Heart right ventricle (tissue), 16 donors: Measurements from ENCODE around the gene ZNF99. TPM values are rescaled to one million over a fixed set of nuclear protein-coding genes. Genes with fewer than 3 reads are reported as not detected.
"Not testable (repeated sequence)": the region's sequence is repeated elsewhere in the genome, so short reads cannot be mapped to it uniquely, and the experiment has no call there.

ENCODE experiments used
- ATAC-seq, 8 donors: fragments of 200-7000 bp; cut with Tn5 transposase; one replicate each; pipeline ENCODE4 v1.9.1; 2020; ENCODE audit warnings: mild to moderate bottlenecking in 8 of 8, moderate library complexity in 8 of 8, moderate number of reproducible peaks in 1 of 8
- DNase-seq, 2 donors: peaks; one replicate each; pipeline ENCODE4 v3.0.0-alpha.2; 2020
- H3K27ac ChIP-seq, 10 donors: fragments of 200-600 bp; sonication (generic) in 2 of 10; one replicate each; pipeline versions ENCODE4 v1.5.0 to v1.8.0; 2020 to 2022; ENCODE audit warnings: mild to moderate bottlenecking in 3 of 10
- H3K27me3 ChIP-seq, 7 donors: fragments of 200-600 bp; one replicate each; pipeline ENCODE4 v1.8.0; 2021 to 2022; ENCODE audit warnings: mild to moderate bottlenecking in 2 of 7
- H3K36me3 ChIP-seq, 9 donors: fragments of 200-600 bp; sonication (generic) in 1 of 9; one replicate each; pipeline versions ENCODE4 v1.5.0 to v1.8.0; 2020 to 2022; ENCODE audit warnings: mild to moderate bottlenecking in 2 of 9
- H3K4me1 ChIP-seq, 9 donors: fragments of 200-600 bp; sonication (generic) in 1 of 9; one replicate each; pipeline versions ENCODE4 v1.5.0 to v1.8.0; 2020 to 2022; ENCODE audit warnings: mild to moderate bottlenecking in 4 of 9
- H3K4me3 ChIP-seq, 10 donors: fragments of 200-600 bp; sonication (generic) in 2 of 10; one replicate each; pipeline versions ENCODE4 v1.5.0 to v1.8.0; 2020 to 2022; ENCODE audit warnings: mild to moderate bottlenecking in 7 of 10, moderate library complexity in 2 of 10
- H3K9me3 ChIP-seq, 11 donors: fragments of 200-600 bp in 10 of 11; sonication (generic) in 2 of 11; one replicate each; pipeline versions ENCODE4 v1.5.0 to v1.8.0; 2013 to 2022; ENCODE audit warnings: mild to moderate bottlenecking in 2 of 11, control low read depth in 1 of 11, moderate library complexity in 1 of 11
- WGBS, 2 donors: extraction: QIAGEN DNeasy Blood & Tissue Kit; methylation state at CpG; one replicate each; pipeline ENCODE4 v1.1.7; 2013; ENCODE audit warnings: inconsistent platforms in 1 of 2; 5-methylcytosine and 5-hydroxymethylcytosine counted together
- intact Hi-C, 10 donors: fragments of 100-400 bp; cut with DNase I; formaldehyde crosslinking; loops; one replicate each; pipeline versions ENCODE4 v1.11.1 to v1.14.2; 2022
- polyA plus RNA-seq, 2 donors: library from polyadenylated mRNA; stranded (reverse); fragments of 200-250 nt; gene quantifications; one replicate each; pipeline ENCODE4 v1.2.3, GENCODE V29; 2013
- total RNA-seq, 10 donors: library from RNA; stranded (reverse); fragmentation: NEBNext Ultra II Directional in 3 of 10; extraction: Animal tissue kit (Norgen Biotek cat#: 25700) in 3 of 10; gene quantifications; one replicate each; pipeline versions ENCODE4 v1.2.1 to v1.2.4, GENCODE V29; 2021 to 2023
- TF ChIP-seq, protein P1 (sequence below), 9 donors: fragments of 200-600 bp; sonication (generic) in 2 of 9; IDR thresholded peaks; one replicate each; pipeline versions ENCODE4 v1.5.0 to v1.8.0; 2021 to 2022; ENCODE audit warnings: antibody characterized with exemption in 9 of 9, mild to moderate bottlenecking in 5 of 9, moderate library complexity in 1 of 9
- donor health status: Arrhythmogenic right ventricular cardiomyopathy.
- donor health status: ischemic (EF 13 %, LVEDD 7.1; RV severe dilation, severe dysfunction).
- donor health status: healthy with polysubstance abuse.
- donor health status: DM: no; HTN: yes; CAD: no.
- donor health status: DM: no; HTN: no; CAD: no.
- donor health status: ischemic (EF 25% LVEDD 6.9; RV normal size, moderate dysfunction).
- donor health status: ischemic (EF 25% LVEDD 5.7; RV mildly dilated, moderate dysfunction).
- donor health status: healthy.
- donor health status: DM: yes; HTN: yes; CAD: no.
- donor health status: Ischemic cardiomyopathy.
- donor health status: ischemic (EF 35%, LVEDD 5.7; RV mildly dilated, moderate dysfunction).
- donor health status: nonischemic (EF 11% LVEDD 7.7; RV severe dilation, severe dysfunction).
- donor health status: DM: yes; HTN: yes; CAD: no.
- donor health status: PGD.
- donor health status: ischemic (EF 29% LVEDD 5.4; RV normal size, mild dysfunction).
- donor health status: nonischemic (EF 23%, LVEDD 6.1; RV moderate dilation, normal function).

ZNF99 gene
- total and polyA plus RNA-seq, 12 donors, result 0.04 to 0.29 (median 0.08) TPM; not detected in 1

DNA sequence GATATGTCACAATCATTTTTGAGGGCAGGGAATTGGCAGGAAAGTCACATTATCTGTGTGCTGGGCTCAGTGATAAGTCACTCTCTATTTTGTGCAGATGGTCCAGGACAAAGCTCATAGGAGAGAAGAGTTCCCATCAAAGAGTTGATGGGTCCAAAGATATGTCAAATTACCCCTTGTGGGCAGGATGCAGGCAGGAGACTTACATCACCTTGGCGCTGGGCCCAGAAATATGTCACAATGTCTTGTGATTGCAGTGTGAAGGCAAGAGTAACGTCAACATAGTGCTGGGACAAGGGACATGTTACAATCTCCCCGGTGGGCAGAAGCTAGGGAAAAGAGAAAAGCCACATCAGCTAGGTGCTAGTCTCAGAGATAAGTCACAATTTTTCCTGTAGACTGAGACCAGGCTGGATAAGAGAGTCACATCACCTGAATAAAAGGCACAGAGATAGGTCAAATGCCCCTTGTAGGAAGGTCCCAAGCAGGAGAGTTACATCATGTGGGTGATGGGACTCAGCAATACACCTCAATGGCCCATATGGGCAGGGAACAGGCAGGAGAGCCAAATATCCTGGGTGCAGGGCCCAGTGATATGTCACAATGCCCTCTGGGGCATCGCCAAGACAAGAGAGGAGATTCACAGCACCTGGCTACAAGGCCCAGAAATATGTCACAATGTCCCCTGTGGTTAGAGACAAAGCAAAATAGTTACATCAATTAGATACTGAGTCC, 47.9 kb downstream of the ZNF99 start:
- ATAC-seq (no peak), DNase-seq (no peak)
- intact Hi-C loops, result no loop called here
- no peaks in the 10 kb centered on the region for H3K27me3 ChIP-seq
- 70 to 74% methylated on average over 4 of the region's 4 CpGs for WGBS, 2 donors
- no peaks in the 10 kb centered on the region for H3K36me3 ChIP-seq
- H3K9me3 ChIP-seq, result peaks cover 0 to 96% (median 0%) of the 10 kb centered on the region in 11 donors
- H3K4me3 ChIP-seq, result no peak overlapping the region
- H3K27ac ChIP-seq, result no peak overlapping the region
- TF ChIP-seq, protein P1, sequence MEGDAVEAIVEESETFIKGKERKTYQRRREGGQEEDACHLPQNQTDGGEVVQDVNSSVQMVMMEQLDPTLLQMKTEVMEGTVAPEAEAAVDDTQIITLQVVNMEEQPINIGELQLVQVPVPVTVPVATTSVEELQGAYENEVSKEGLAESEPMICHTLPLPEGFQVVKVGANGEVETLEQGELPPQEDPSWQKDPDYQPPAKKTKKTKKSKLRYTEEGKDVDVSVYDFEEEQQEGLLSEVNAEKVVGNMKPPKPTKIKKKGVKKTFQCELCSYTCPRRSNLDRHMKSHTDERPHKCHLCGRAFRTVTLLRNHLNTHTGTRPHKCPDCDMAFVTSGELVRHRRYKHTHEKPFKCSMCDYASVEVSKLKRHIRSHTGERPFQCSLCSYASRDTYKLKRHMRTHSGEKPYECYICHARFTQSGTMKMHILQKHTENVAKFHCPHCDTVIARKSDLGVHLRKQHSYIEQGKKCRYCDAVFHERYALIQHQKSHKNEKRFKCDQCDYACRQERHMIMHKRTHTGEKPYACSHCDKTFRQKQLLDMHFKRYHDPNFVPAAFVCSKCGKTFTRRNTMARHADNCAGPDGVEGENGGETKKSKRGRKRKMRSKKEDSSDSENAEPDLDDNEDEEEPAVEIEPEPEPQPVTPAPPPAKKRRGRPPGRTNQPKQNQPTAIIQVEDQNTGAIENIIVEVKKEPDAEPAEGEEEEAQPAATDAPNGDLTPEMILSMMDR (IDR thresholded peaks at IDR 0.05), result no peak
- H3K4me1 ChIP-seq, result no peaks in the 10 kb centered on the region

DNA sequence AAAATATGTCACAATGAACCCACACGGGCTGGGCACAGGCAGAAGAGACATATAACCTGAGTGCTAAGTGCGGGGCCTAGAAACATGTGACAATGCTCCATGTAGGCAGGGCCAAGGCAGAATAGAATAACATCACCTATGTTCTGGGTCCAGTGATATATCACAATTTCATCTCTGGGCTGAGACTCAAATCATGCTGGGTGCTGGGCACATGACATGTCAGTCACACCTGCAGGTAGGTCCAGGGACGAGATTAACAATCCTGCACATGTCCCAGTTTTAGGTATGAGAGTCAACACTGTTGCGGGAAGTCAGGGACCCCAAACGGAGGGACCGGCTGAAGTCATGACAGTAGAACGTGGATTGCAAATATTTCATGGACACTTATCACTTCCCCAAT, 50.3 kb downstream of the ZNF99 start:
- intact Hi-C loops, result no loop called here
- Histone ChIP-seq H3K4me3 (no peak overlapping the region), H3K36me3 (no peaks in the 10 kb centered on the region), H3K4me1 (no peaks in the 10 kb centered on the region), H3K9me3 (peaks cover 0 to 89% (median 0%) of the 10 kb centered on the region in 11 donors), H3K27ac (no peak overlapping the region), H3K27me3 (no peaks in the 10 kb centered on the region)
- WGBS, 2 donors, result 71 to 88% methylated on average over 7 of the region's 7 CpGs
- TF ChIP-seq, protein P1 (IDR thresholded peaks at IDR 0.05), result no peak
- DNase-seq (no peak), ATAC-seq (no peak)

DNA sequence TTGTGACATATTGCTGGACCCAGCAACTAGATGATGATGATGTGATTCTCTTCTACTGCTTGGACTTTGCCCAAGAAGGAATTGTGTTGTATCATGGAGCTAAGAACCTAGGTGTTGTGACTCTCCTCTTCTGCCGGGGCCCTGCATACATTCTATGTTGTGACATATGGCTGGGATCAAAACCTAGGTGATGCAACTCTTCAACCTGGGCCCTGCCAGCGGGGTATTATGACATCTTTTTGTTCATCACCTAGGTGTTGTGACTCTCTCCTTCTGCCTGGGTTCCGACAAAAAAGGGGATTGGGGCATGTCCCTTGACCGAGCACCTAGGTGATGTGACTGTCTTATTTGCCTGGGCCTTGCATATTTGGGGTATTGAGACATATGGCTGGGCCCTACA, 55.7 kb downstream of the ZNF99 start:
- H3K27ac ChIP-seq, H3K4me1 ChIP-seq, DNase-seq, H3K36me3 ChIP-seq, H3K4me3 ChIP-seq, ATAC-seq, intact Hi-C loops, H3K27me3 ChIP-seq: not testable (repeated sequence)
- H3K9me3 ChIP-seq, result peaks cover 0 to 74% (median 0%) of the 10 kb centered on the region in 11 donors
- 83 to 94% methylated on average over 4 of the region's 4 CpGs for WGBS, 2 donors

DNA sequence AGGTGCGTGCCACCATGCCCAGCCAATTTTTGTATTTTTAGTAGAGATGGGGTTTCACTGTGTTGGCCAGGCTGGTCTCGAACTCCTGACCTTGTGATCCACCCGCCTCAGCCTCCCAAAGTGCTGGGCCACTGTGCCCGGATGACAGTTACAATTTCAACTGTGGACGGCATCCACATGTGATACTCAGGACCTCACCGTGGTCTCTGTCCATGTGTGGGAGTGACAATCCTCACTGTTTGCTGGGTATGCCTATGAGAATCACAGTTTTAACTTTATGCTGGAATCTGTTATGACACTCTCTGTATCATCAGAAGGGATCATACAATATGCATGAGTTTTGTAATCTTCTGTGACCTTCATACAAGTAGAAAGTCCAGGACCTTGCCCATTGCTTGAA, 62.4 kb downstream of the ZNF99 start:
- H3K27me3 ChIP-seq, intact Hi-C loops, H3K4me3 ChIP-seq, H3K36me3 ChIP-seq, DNase-seq, ATAC-seq, H3K27ac ChIP-seq, H3K4me1 ChIP-seq: not testable (repeated sequence)
- peaks cover 0 to 72% (median 0%) of the 10 kb centered on the region in 11 donors for H3K9me3 ChIP-seq
- WGBS, 2 donors, result 87 to 91% methylated on average over 6 of the region's 6 CpGs

DNA sequence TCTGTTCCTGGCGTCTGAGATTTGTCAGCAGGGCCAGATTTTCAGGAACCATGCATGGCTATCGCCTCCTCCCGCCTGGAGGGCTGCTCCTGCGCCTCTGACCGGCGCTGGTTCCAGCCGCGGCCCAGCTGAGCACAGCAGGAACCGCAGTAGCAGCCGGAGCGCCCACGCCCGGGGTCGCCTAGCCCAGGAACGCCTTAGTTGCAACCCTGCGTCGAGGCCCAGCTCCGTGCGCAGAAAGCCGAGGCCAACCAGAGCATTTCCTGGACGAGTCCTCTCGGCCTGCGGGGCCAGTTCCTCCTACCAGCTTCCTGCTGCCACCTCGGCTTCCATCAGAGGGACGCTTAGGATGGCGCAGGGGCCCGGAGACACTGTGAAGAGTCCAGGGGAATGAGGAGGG, 75.0 kb downstream of the ZNF99 start:
- no peak for ATAC-seq
- Histone ChIP-seq H3K36me3 (no peaks in the 10 kb centered on the region), H3K4me1 (no peaks in the 10 kb centered on the region), H3K9me3 (peaks cover 0 to 93% (median 4%) of the 10 kb centered on the region in 11 donors), H3K4me3 (no peak overlapping the region), H3K27me3 (no peaks in the 10 kb centered on the region), H3K27ac (no peak overlapping the region)
- intact Hi-C loops, result no loop called here
- no peak for DNase-seq
- WGBS, 2 donors, result 12 to 24% methylated on average over 27 of the region's 27 CpGs
- TF ChIP-seq, protein P1 (IDR thresholded peaks at IDR 0.05), result no peak

DNA sequence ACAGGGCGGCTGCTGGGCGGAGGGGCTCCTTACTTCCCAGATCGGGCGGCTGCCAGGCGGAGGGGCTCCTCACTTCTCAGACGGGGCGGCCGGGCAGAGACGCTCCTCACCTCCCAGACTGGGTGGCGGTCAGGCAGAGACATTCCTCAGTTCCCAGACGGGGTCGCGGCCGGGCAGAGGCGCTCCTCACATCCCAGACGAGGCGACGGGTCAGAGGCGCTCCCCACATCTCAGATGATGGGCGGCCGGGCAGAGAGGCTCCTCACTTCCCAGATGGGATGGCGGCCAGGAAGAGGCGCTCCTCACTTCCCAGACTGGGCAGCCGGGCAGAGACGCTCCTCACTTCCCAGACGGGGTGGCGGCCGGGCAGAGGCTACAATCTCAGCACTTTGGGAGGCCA, 80.9 kb downstream of the ZNF99 start:
- peaks cover 0 to 93% (median 8%) of the 10 kb centered on the region in 11 donors for H3K9me3 ChIP-seq
- 93 to 97% methylated on average over 28 of the region's 28 CpGs for WGBS, 2 donors
- H3K27me3 ChIP-seq, ATAC-seq, H3K36me3 ChIP-seq, intact Hi-C loops, DNase-seq, H3K4me3 ChIP-seq, H3K4me1 ChIP-seq, H3K27ac ChIP-seq: not testable (repeated sequence)

DNA sequence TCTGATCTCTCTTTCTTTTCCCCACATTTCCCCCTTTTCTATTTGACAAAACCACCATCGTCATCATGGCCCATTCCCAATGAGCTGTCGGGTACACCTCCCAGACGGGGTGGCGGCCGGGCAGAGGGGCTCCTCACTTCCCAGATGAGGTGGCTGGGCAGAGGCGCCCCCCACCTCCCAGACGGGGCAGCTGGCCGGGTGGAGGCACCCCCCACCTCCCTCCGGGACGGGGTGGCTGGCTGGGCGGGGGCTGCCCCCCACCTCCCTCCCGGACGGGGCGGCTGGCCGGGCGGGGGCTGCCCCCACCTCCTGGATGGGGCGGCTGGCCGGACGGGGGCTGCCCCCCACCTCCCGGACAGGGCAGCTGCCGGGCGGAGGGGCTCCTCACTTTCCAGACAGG, 81.3 kb downstream of the ZNF99 start:
- intact Hi-C loops, H3K36me3 ChIP-seq, ATAC-seq, H3K27ac ChIP-seq, DNase-seq, H3K4me3 ChIP-seq, H3K27me3 ChIP-seq, H3K4me1 ChIP-seq: not testable (repeated sequence)
- WGBS, 2 donors, result 91 to 95% methylated on average over 22 of the region's 22 CpGs
- H3K9me3 ChIP-seq, result peaks cover 0 to 93% (median 8%) of the 10 kb centered on the region in 11 donors
